Activated CD4-positive, alpha-beta T cell treated with anti-CD3 and anti-CD28 coated beads for 1 hour (primary cell): ENCODE results near the gene CLDN2.
"Not testable (repeated sequence)": the region's sequence is repeated elsewhere in the genome, so short reads cannot be mapped to it uniquely, and the experiment has no call there.

Experiments
- DNase-seq: peaks from one replicate; pipeline ENCODE4 v3.0.0-alpha.2; 2020

The CLDN2 gene

DNA sequence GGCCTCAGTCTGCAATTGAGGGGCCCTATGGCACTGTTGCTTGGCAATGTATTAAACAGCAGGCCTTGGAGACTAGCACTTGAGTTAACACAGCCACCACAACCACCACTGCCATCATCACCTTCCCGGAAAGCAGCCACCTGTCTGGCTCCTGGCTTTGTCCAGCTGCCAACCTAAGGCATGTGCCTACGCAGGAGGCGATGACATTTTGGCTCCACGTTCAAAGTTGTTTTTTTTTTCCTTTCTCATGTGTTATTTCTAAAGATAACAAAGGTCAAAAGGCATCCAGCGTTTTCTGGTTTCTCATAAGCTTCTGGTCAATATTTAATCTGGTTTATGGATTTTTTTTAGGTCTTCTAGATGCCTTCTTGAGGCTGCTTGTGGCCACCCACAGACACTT, 7.5 kb downstream of the CLDN2 start:
- no peak for DNase-seq

DNA sequence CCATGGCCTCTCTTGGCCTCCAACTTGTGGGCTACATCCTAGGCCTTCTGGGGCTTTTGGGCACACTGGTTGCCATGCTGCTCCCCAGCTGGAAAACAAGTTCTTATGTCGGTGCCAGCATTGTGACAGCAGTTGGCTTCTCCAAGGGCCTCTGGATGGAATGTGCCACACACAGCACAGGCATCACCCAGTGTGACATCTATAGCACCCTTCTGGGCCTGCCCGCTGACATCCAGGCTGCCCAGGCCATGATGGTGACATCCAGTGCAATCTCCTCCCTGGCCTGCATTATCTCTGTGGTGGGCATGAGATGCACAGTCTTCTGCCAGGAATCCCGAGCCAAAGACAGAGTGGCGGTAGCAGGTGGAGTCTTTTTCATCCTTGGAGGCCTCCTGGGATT, 8.0 kb downstream of the CLDN2 start:
- DNase-seq, result no peak

DNA sequence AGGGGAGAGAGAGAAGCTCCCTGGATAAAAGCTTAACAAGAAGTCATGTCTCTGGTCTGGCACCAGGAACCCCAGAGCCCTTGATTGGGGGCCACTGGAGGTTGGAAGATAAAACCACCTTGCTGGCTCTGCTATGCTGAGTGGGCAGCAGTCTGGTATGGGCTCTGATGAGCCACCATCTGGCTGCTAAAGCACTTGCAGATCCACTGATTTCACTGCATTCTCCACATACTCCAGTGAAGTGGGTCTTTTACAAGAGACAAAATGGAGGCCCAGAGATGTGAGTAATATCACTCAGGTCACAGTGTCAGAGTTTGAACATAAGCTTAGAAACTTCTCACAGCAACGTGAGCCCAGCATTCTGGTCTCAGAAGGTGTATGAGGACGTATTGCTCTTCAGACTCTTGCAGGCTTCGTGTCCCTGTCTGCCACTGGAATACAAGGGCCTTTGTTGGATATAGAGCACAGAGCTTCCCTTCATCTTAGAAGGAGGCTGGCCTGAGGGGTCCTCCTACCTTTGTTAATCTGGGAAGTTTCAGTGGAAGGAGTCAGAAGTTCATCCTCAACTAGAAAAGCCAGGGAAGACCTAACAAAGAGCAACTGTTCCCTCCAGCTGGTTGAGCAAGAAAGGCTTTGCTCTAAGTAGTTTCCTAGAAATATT, 11.8 kb downstream of the CLDN2 start:
- no peak for DNase-seq

DNA sequence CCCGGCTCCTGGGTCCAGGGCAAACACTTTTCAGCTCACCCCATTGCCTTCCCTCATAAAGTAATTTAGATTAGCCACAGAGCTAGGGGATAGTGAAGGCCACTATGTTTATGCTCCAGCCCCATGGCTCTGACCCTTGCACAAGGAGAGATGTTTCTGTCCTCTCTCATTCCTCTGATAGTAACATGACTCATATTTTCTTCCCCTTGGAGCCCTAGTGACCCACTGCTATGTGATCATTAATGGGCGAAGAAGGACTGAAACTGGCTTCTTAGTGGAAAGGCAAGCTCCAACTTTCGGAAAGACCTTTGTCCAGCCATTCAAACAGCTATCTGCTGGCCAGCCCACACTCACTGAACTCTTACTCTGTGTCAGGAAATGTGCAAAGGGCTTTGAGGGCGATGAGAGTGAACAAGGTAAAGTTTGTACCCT, 12.3 kb downstream of the CLDN2 start:
- no peak for DNase-seq

DNA sequence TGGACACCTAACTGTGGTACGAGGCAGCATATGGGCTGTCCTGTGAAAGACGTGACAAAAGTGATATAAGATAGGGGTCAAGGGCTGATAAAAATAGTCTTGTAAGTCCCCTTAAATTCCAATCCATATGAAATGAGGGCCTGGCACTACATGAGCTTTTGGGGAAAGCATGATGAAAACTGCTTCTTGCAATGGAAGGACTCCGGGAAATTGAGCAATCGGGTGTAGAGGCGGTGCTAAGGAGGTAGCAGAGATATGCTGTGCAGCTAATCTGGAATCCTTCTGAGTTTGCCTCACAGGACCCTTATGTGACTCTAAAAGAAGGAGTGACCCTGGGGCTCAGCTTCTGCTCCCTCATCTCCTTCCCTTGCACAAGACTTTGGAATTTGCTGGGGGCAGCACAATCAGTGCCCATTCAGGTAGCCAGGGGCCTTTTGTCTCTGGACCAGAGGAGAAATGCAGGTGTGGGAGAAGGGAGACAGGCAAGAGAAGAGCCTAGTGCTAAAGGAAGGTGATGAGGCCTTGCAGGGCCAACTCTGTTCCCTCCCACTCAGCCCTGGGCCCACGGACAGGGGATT, 12.8 kb downstream of the CLDN2 start:
- DNase-seq, result no peak

DNA sequence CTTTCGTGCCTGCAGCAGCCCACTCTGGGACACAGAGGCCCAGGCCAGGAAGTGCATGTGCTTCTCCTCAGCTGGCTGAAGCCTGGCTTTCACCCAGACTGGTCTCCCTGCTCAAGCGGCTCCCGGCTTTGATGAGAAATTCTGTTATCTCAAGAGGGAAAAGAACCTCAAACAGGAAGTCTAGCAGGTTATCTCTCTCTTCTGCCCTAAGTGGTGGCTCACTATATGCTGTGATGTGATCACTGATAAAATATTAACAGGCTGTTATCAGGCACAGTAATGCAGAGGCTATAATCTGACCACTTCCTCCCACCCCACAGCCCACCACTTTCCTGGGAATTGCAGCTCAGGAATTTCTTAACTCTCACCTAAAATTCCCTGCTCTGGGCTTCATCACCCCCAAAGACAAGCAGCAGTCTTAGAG, 13.3 kb downstream of the CLDN2 start:
- no peak for DNase-seq

DNA sequence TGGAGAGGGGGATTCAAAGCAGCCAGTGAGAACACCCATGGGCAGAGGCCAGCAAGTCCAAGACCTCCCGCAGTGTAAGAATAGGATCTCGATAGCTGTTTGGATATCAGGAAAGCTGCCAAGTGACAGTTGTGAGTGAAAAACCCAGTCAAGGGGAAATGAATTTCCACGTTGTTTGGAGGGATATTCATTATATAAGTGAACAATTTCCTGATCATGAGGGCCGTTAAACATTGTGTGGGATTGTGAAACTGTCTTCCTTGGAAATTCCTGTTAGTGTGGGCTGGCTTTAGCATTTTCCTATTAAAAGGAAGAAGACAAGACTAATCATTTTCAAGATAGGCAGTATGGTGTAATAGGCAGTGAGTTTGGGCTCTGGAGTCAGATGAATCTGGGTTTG, 15.0 kb downstream of the CLDN2 start:
- DNase-seq, result no peak

DNA sequence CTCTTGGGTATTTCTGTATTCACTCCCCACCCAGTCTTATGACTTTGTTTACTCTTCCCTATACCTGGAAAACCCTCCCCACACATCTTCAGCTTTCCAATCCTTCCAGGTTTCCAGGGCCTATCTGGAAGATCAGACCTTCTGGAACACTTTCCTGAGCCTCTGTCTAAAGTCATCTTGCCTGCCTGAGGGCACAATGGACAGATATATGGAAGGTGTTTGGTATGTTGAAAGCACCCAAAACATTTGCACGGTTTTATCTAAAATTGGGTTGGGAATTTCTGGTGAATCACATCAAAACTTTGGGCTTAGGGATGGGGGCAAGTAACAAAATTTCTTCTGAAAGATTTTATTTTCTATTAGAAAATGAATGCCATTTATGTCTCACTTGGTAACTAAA, 16.0 kb downstream of the CLDN2 start:
- DNase-seq, result no peak

DNA sequence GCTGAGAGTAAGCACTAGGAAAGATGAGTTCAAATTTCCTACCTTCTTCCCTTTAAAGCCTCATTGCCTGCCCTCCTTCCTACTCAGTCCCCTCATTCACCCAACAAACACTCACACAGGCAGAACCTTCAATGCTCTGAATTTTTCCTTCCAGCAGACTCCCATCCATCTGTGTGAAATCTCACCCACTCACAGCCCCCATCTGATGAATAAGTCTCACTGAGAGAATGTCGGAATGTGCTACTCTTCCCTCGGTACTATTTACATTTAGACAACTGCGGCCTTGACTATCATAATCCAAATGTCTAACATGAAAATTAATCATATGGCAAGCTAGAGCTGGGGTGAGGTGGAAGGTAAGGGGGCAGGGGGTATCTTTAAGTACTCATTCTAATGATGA, 19.4 kb downstream of the CLDN2 start:
- no peak for DNase-seq

DNA sequence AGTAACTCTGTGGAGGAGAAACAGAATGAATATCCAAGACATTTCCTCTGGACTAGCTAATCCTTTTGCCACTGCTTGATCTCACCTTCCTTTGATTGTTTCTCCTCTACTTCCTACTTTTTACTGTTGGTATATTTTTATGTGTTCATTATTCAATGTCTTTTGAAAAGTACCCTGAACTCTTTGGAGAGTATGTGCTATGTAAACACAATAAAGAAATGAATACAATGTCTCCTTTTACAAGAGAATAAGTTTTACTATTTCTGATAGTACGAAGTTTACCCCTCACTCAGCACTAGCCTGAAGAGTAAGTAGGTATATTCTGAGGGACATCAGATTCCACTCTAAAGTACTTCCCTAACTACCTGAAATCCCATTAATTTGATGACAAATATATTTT, 19.9 kb downstream of the CLDN2 start:
- no peak for DNase-seq

DNA sequence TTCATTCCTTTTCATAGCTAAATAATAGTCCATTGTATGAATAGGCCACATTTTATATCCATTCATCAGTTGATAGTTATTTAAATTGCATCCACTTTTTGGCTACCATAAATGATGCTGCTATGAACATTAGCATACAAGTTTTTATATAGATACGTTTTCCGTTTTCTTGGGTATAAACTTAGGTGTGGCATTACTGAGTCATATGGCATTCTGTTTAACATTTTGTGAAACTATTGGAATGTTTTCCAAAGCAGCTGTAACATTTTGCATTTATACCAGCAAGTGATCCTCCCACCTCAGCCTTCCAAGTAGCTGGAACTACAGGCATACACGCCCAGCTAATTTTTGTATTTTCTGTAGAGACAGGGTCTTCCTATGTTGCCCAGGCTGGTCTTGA, 26.3 kb downstream of the CLDN2 start:
- no peak for DNase-seq

DNA sequence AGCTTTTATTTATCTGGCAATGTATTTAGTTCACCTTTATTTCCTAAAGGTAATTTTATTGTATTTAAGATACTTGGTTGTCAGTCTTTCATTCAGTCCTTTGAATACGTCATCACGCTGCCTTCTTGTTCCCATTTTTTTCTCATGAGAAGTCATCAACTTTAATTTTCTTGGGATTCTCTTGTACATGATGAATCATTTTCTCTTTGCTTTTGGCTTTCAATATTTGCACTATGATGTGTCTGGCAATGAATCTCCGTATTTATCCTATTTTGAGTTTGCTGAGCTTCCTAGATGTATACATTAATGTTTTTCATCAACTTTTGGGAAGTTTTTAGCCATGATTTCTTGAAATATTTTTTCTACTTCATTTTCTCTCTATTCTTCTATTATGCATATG, 28.4 kb downstream of the CLDN2 start:
- DNase-seq, result no peak

DNA sequence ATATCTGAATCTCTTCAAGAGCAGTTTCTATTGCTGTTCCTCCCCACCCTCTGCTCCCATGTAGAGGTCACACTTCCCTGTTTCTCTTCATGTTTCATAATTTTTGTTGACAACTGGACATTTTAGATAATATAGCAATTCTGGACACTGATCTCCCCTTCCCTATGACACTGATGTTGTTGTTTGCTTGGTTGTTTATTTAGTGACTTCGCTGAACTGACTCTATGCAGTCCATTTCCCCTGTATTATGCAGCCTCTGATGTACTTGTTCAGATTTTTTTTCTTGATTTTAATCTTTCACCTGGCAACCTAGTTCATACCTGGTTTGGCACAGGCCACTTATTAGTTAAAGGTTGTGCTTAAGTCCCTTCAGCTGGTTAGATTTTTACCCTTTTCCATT, 29.2 kb downstream of the CLDN2 start:
- no peak for DNase-seq

DNA sequence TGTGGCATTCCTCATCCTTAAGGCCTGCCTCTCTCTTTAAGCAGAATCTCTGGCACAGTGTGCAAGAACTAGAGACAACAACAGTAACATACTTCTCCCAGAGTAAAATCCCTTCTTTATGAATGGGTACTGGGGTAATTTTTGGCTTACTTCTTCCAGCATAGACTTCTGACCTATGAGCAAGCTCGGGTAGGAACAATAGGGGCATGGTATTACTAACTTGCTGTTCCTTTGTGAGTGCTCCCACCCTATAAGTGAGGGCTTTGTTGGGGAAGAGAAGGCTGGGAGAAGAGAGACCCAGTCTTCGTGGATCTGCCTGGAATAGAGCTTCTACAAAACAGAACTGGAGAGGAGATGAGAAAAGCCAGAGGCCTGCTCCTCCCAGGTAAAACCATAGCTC, 30.2 kb downstream of the CLDN2 start:
- no peak for DNase-seq

DNA sequence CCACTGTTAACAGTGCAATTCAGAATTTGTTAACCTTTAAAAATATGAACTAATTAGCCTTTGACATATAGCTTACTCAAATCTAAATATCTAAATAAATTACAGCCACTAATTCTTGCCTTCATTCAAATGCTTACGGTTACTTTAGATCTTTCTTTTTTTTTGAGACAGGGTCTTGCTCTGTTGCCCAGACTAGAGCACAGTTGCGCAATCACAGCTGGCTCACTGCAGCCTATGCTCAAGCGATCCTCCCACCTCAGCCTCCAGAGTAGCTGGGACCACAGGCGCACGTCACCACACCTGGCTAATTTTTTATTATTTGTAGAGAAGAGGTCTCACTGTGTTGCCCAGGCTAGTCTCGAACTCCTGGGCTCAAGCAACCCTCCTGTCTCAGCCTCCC, 31.0 kb downstream of the CLDN2 start:
- no peak for DNase-seq

DNA sequence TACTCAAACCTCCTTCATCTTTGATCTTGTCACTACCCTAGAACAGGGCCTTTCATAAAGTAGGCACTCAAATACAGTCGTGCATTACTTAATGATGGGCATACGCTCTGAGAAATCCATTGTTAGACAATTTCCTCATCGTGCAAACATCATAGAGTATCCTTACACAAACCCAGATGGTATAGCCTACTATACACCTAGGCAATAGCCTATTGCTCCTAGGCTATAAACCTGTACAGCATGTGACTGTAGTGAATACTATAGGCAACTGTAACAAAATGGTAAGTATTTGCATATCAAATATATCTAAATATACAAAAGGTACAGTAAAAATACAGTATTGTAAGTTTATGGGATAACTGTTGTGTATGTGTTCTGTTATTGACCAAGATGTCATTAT, 31.9 kb downstream of the CLDN2 start:
- no peak for DNase-seq

DNA sequence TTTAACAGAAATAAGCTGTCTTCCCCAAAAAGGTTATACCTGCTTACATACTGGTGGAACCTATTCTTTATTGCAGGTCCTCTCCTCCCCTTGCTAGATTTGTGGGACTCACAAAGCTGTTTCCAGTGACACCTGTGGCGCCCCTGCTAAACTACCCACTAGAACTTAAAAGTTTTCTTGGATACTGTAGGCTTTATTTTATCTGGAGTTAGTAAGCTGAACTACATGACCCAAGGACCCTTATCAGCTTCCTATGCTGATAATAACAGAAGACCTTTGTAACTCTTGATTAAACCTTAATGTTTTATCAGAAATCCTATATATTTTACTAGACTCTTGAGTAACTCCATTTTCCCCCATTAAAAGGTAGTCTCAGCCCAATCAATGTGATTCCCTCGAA, 32.3 kb downstream of the CLDN2 start:
- DNase-seq, result no peak

DNA sequence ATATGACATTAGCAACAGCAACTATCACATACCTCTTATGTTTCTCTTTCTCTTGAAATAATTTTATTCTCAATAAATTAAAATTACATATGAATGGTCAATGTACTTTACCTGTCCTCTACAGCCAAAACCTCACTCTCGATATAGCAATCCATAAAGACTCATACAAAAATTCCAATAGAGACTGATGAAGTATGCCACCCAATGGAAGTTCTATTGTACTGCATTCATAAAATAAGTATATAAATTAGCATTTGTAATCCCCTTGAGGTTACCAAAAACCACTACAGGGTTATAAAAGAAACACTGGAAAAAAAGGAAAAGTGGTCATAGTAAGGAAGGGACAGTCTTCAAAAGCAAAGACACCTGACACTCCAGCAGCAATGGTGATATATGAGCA, 32.8 kb downstream of the CLDN2 start:
- no peak for DNase-seq

DNA sequence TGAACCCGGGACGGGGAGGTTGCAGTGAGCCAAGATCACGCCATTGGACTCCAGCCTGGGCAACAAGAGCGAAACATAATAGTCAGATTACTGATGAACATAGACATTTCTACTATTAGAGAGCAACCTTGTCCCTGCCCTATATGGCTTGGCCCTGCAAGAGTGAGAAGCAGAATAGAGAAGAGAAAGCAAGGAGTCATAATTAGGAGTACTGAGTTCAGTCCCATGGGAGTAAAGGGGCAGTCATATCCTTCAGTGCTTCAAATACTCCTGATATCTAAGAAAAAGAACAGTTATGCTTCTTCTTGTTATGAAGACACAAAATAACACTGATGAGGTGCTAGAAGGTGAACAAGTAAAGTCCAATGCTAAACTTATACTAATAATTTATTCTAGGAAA, 33.8 kb downstream of the CLDN2 start:
- no peak for DNase-seq

DNA sequence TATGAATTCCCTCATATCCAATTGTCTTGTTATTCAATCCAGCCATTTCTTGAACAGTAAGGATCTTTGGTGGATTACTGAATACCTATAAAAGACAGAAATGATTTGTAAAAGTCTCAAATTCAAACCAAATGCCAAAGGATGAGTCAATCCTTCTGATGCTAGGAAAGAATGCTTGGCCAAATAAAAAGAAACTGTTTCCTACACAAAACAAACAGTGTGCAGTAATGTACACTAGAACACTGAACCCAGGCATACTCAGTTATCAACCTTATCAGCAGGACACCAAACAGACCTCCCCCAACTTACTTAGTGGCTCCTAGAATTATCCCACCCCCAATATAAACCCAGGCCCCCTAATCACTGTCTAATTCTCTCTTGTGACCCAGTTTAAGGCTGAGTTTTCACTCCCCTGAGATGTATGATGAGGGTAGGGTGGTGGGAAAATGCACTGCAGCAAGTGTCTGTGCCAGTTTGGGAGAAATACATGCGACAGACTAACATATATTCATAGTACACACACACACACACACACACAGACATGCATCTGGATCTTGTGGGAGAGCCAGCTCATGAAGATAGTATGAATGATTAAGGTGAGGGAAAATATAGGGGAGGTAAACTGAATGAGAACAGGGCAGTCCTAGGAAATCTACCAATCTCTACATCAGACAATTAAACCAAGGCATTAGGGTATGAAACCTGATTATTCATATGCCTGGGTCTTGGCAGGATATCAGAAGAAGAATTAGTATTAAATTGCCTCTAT, 35.0 kb downstream of the CLDN2 start:
- DNase-seq, result no peak

DNA sequence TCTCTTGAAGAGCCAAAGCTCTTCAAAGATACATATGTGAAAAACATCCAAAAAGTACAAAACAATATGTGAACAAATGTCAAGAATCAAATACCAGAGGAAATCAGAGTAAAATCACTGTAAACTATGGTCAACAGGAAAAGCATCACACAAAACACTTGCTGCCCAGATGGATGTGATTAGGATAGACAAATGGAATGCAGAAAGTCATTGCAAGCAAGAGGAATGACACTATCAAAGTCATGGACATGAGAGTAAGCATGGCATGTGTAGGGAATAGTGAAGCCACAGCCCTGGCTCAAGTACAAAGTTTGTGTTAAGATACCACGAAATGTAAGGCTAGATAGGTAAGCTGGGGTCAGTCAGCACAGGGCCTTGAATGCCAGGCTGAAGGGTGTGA, 37.7 kb downstream of the CLDN2 start:
- no peak for DNase-seq

DNA sequence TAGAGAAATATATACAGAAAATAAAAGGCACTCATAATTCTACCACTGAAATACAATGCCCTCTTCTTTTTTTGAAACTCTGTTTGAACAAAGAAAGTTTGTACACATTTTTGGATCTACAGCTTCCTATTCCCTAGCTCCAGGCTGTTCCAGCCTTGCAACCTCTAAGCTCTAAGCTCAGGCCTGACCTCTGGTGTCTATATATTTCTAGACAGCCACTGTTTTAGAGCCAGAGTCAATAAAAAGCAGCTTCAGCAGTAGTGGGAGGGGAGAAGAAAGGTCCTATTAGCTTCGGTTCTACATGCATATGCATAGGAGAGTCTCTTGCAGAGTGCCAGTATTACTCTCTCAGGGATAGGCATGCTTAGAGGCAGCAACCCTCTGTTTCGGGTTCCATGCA, 39.7 kb downstream of the CLDN2 start:
- no peak for DNase-seq

DNA sequence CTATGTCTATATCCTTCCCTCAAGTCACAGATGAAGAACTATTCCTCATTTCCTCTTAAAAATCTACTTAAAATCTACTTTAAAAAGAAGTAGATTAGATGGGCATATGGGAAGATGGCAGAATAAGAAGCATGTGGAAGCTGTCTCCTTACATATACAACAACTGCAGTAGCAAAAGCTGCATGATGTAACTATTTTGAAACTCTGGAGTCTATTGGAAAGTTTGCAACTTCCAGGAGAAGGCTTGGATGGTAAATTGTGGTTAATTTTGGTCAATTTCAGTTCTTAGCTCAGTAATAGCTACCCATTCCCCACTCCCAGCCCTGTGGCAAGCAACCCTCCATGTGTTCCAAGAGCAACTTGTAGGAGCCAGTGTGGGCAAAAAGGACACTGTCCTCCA, 42.9 kb downstream of the CLDN2 start:
- no peak for DNase-seq

DNA sequence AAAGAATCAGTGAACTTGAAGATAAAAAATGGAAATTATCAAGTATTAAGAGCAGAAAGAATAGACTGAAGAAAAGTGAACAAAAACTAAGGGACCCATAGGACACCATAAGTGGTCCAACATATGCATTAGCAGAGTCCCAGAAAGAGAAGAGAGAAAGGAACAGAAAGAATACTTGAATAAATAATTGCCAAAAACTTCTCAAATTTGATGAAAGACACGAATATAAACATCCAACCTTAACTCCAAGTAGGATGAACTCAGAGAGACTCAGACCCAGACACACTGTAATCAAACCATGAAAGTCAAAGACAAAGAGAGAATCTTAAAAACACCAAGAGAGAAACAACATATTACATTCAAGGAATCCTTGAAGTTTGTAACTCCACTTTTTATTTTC, 44.1 kb downstream of the CLDN2 start:
- no peak for DNase-seq

DNA sequence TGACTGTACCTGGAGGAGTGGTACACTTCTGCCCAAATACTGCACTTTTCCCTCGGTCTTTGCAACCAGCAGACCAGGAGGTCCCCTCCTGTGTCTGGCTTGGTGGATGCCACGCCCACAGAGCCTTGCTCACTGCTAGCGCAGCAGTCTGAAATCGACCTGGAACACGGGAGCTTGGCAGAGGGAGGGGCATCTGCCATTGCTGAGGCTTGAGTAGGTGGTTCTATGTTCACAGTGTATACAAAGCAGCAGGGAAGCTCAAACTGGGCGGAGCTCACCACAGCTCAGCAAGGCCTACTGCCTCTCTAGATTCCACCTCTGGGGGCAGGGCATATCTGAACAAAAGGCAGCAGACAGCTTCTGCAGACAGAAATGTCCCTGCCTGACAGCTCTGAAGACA, 46.3 kb downstream of the CLDN2 start:
- not testable (repeated sequence) for DNase-seq
